K562 (cell line): ENCODE measurements around the gene DVL3. TPM values are rescaled to one million over a fixed set of nuclear protein-coding genes. Genes with fewer than 3 reads are reported as not detected.
A peak's percentile ranks its signal among the peaks of the same experiment; 100 is the strongest.

Experiments used
- BRD4 ChIP-seq: fragments of 200-600 bp; sonication (generic); IDR thresholded peaks from 2 replicates; pipeline ENCODE4 v1.6.1; 2017; ENCODE audit warnings: inconsistent platforms
- CREB1 ChIP-seq, 2 experiments: sonication (generic) in 1 of 2; formaldehyde crosslinking in 1 of 2; IDR thresholded peaks; 2 replicates each; pipeline versions ENCODE4 v1.6.1 to v1.8.0; 2012 to 2022; ENCODE audit warnings: inconsistent platforms in 1 of 2, mild to moderate bottlenecking in 1 of 2, missing genetic modification reagents in 1 of 2, moderate library complexity in 1 of 2
- FOXA3 ChIP-seq, 2 experiments: fragments of 450-650 bp in 1 of 2; sonication (generic) in 1 of 2; formaldehyde crosslinking; IDR thresholded peaks in 1 of 2; conservative IDR thresholded peaks in 1 of 2; 2 replicates each; pipeline versions ENCODE4 v1.4.0 to v1.8.0; 2020 to 2022; ENCODE audit warnings: mild to moderate bottlenecking in 2 of 2, missing genetic modification reagents in 1 of 2
- HIVEP1 ChIP-seq: fragments of 250-450 bp; sonication (Bioruptor Pico); IDR thresholded peaks from 2 replicates; pipeline ENCODE4 v1.4.0; 2020; ENCODE audit warnings: mild to moderate bottlenecking
- HNRNPL ChIP-seq: fragments of 200-400 bp; formaldehyde crosslinking; IDR thresholded peaks from 2 replicates; pipeline ENCODE4 v1.6.1; 2017; ENCODE audit warnings: low read depth, mild to moderate bottlenecking, low read length
- KAT2B ChIP-seq: IDR thresholded peaks from one replicate; pipeline ENCODE4 v1.6.1; 2012; ENCODE audit warnings: low read depth, mild to moderate bottlenecking, control low read depth, inconsistent platforms, low read length, moderate library complexity
- NR1H2 ChIP-seq: sonication (generic); formaldehyde crosslinking; IDR thresholded peaks from 2 replicates; pipeline ENCODE4 v1.4.0; 2020; ENCODE audit warnings: mild to moderate bottlenecking, missing genetic modification reagents
- PHB ChIP-seq: fragments of 250-450 bp; sonication (Bioruptor Pico); IDR thresholded peaks from 2 replicates; pipeline ENCODE4 v1.5.0; 2021
- POLR2A ChIP-seq: fragments of 450-650 bp; conservative IDR thresholded peaks from 2 replicates; pipeline ENCODE4 v1.6.1; 2016
- POLR3G ChIP-seq: IDR thresholded peaks from 2 replicates; pipeline ENCODE4 v1.6.1; 2011; ENCODE audit not compliant: insufficient read length, insufficient replicate concordance; ENCODE audit errors: extremely low read depth
- RAD51 ChIP-seq: fragments of 450-650 bp; IDR thresholded peaks from 2 replicates; pipeline ENCODE4 v1.7.1; 2016; ENCODE audit warnings: low read depth, mild to moderate bottlenecking, borderline replicate concordance
- SIN3A ChIP-seq, 2 experiments: fragments of 150-350 bp in 1 of 2; IDR thresholded peaks; 2 replicates each; pipeline ENCODE4 v1.6.1; 2011 to 2016; ENCODE audit warnings: borderline replicate concordance in 2 of 2, low read depth in 2 of 2, low read length in 2 of 2, mild to moderate bottlenecking in 2 of 2, moderate library complexity in 2 of 2; ENCODE audit not compliant: control insufficient read depth in 1 of 2
- TARDBP ChIP-seq: fragments of 450-650 bp; IDR thresholded peaks from 2 replicates; pipeline ENCODE4 v1.6.1; 2016
- ZC3H4 ChIP-seq: sonication (generic); formaldehyde crosslinking; IDR thresholded peaks from 2 replicates; pipeline ENCODE4 v1.9.0; 2021; ENCODE audit warnings: missing genetic modification reagents, borderline replicate concordance
- ZNF143 ChIP-seq: sonication (generic); formaldehyde crosslinking; IDR thresholded peaks from 2 replicates; pipeline ENCODE4 v1.9.0; 2022; ENCODE audit warnings: mild to moderate bottlenecking, missing genetic modification reagents
- ZNF224 ChIP-seq: sonication (generic); formaldehyde crosslinking; IDR thresholded peaks from 2 replicates; pipeline ENCODE4 v1.8.0; 2022; ENCODE audit warnings: mild to moderate bottlenecking, missing genetic modification reagents
- ZNF263 ChIP-seq: sonication (generic); formaldehyde crosslinking; IDR thresholded peaks from 2 replicates; pipeline ENCODE4 v1.8.0; 2022; ENCODE audit warnings: mild to moderate bottlenecking, missing genetic modification reagents, borderline replicate concordance
- ZNF41 ChIP-seq: fragments of 250-450 bp; sonication (Bioruptor Pico); conservative IDR thresholded peaks from 2 replicates; pipeline ENCODE4 v1.4.0; 2020; ENCODE audit warnings: mild to moderate bottlenecking
- polyA plus RNA-seq, 8 experiments: library from polyadenylated mRNA; depleted of rRNA in 4 of 8; stranded (reverse) in 5 of 8; unstranded in 3 of 8; fragments of >200 nt; fragmentation: Nextera tagmentation in 2 of 8; fragmentation: Illumina TruSeq in 1 of 8; extraction: Ambion mirVana in 2 of 8; extraction: Trizol in 1 of 8; gene quantifications; 2 replicates each; pipeline versions ENCODE4 v1.2.1 to v1.2.3, GENCODE V29; 2011 to 2014; ENCODE audit warnings: inconsistent platforms in 1 of 8, missing spikeins in 1 of 8
- total RNA-seq, 7 experiments: library from RNA; depleted of rRNA in 6 of 7; stranded (reverse); fragments of >200 nt in 6 of 7; fragmentation: Illumina TruSeq in 2 of 7; extraction: Trizol in 2 of 7; gene quantifications; 2 replicates each; pipeline versions ENCODE4 v1.2.1 to v1.2.3, GENCODE V29; 2011 to 2021; ENCODE audit warnings: low replicate concordance in 1 of 7
- TF ChIP-seq, protein P1 (sequence below): fragments of 250-450 bp; sonication (Bioruptor Pico); IDR thresholded peaks from 2 replicates; pipeline ENCODE4 v1.8.0; 2022; ENCODE audit warnings: moderate library complexity, mild to moderate bottlenecking, inconsistent platforms
- TF ChIP-seq, protein P2 (sequence below): IDR thresholded peaks from 3 replicates; pipeline ENCODE4 v1.6.1; 2011; ENCODE audit warnings: borderline replicate concordance, mild to moderate bottlenecking, moderate library complexity; ENCODE audit not compliant: insufficient read length; ENCODE audit errors: extremely low read depth
- TF ChIP-seq, protein P3 (sequence below): fragments of 450-650 bp; formaldehyde crosslinking; IDR thresholded peaks from 2 replicates; pipeline ENCODE4 v1.4.0; 2022; ENCODE audit warnings: mild to moderate bottlenecking, moderate library complexity
- TF ChIP-seq, protein P4 (sequence below): fragments of 450-650 bp; formaldehyde crosslinking; IDR thresholded peaks from 2 replicates; pipeline ENCODE4 v1.4.0; 2022; ENCODE audit warnings: missing genetic modification characterization

DVL3 gene
- total and polyA plus RNA-seq, 9 of the 15 experiments (the other 6 are each of a cell fraction or from before 2014, with no cell fraction given), result 3.1 to 57.9 (median 20.1) TPM

DNA sequence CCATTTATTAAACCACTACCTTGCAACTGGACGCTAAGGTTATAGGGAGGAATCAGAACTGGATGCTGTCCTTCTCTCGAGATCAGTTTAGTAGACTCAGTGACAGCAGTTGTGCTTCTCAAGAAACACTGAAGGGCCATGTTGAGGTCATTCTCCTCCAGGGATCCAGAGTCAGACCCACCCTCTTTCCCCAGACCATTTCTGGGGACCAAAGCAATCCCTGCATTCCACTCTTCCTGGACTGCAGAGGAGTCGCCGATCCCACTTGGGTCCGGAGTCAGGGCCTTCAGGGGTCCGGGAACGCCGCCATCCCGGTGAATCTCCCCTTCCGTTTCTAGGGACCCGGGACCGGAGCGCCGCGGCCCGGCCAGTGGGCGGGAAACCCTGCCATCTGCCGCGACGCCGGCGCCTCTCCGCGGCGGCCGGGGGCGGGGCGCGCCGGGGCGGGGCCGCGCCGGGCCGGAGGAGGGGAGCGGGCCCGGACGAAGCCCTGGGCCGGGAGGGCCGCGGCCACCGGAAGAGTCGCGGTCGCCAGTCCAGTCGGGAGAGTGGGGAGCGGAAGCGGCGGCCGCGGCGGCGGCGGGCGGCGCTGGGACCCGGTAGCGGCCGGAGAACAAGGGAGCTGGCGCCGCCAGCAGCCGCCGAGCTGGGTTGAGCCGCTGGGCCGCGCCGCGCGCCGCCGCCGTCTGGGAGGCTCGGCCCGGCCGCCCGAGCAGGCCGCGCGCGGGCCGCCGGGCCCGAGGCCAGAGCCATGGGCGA lies at the start of gene DVL3 (continued):
- TF ChIP-seq ZNF224 (CRISPR knock-in tag), result no peak
- TF ChIP-seq SIN3A (IDR thresholded peaks at IDR 0.05; ENCODE audit: borderline replicate concordance in 2 of 2, control insufficient read depth in 1 of 2, low read depth in 2 of 2, low read length in 2 of 2), result 0 out of 4 replicates have a peak, but pooled peaks of 1 of the 2 experiments have one; percentile 16
- TF ChIP-seq, protein P1, sequence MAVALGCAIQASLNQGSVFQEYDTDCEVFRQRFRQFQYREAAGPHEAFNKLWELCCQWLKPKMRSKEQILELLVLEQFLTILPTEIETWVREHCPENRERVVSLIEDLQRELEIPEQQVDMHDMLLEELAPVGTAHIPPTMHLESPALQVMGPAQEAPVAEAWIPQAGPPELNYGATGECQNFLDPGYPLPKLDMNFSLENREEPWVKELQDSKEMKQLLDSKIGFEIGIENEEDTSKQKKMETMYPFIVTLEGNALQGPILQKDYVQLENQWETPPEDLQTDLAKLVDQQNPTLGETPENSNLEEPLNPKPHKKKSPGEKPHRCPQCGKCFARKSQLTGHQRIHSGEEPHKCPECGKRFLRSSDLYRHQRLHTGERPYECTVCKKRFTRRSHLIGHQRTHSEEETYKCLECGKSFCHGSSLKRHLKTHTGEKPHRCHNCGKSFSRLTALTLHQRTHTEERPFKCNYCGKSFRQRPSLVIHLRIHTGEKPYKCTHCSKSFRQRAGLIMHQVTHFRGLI, result no peak
- TF ChIP-seq CREB1 (IDR thresholded peaks at IDR 0.05), result no peak
- TF ChIP-seq CREB1 (CRISPR knock-in tag; IDR thresholded peaks at IDR 0.05), result 0 out of 2 replicates have a peak, but pooled peaks have one; percentile 18
- no peak for TF ChIP-seq HIVEP1 (CRISPR knock-in tag)
- no peak for TF ChIP-seq HNRNPL
- no peak for TF ChIP-seq NR1H2 (CRISPR knock-in tag)
- no peak for TF ChIP-seq POLR3G
- TF ChIP-seq KAT2B, result no peak
- TF ChIP-seq POLR2A, result peak; percentile 51; the same call in 1 of the 2 replicates
- no peak for TF ChIP-seq TARDBP
- TF ChIP-seq ZNF143, result no peak
- TF ChIP-seq ZNF41 (CRISPR knock-in tag), result no peak
- TF ChIP-seq, protein P2, sequence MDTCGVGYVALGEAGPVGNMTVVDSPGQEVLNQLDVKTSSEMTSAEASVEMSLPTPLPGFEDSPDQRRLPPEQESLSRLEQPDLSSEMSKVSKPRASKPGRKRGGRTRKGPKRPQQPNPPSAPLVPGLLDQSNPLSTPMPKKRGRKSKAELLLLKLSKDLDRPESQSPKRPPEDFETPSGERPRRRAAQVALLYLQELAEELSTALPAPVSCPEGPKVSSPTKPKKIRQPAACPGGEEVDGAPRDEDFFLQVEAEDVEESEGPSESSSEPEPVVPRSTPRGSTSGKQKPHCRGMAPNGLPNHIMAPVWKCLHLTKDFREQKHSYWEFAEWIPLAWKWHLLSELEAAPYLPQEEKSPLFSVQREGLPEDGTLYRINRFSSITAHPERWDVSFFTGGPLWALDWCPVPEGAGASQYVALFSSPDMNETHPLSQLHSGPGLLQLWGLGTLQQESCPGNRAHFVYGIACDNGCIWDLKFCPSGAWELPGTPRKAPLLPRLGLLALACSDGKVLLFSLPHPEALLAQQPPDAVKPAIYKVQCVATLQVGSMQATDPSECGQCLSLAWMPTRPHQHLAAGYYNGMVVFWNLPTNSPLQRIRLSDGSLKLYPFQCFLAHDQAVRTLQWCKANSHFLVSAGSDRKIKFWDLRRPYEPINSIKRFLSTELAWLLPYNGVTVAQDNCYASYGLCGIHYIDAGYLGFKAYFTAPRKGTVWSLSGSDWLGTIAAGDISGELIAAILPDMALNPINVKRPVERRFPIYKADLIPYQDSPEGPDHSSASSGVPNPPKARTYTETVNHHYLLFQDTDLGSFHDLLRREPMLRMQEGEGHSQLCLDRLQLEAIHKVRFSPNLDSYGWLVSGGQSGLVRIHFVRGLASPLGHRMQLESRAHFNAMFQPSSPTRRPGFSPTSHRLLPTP, result no peak
- no peak for TF ChIP-seq ZNF263 (CRISPR knock-in tag)
- no peak for TF ChIP-seq ZC3H4 (CRISPR knock-in tag)
- no peak for TF ChIP-seq PHB (CRISPR knock-in tag)
- TF ChIP-seq, protein P3, sequence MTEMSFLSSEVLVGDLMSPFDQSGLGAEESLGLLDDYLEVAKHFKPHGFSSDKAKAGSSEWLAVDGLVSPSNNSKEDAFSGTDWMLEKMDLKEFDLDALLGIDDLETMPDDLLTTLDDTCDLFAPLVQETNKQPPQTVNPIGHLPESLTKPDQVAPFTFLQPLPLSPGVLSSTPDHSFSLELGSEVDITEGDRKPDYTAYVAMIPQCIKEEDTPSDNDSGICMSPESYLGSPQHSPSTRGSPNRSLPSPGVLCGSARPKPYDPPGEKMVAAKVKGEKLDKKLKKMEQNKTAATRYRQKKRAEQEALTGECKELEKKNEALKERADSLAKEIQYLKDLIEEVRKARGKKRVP (CRISPR knock-in tag), result no peak
- TF ChIP-seq FOXA3 (CRISPR knock-in tag; conservative IDR thresholded peaks at IDR 0.05 in 1 of 2, IDR thresholded peaks at IDR 0.05 in 1 of 2), result no peak
- TF ChIP-seq BRD4, result no peak
- no peak for TF ChIP-seq RAD51
- TF ChIP-seq, protein P4, sequence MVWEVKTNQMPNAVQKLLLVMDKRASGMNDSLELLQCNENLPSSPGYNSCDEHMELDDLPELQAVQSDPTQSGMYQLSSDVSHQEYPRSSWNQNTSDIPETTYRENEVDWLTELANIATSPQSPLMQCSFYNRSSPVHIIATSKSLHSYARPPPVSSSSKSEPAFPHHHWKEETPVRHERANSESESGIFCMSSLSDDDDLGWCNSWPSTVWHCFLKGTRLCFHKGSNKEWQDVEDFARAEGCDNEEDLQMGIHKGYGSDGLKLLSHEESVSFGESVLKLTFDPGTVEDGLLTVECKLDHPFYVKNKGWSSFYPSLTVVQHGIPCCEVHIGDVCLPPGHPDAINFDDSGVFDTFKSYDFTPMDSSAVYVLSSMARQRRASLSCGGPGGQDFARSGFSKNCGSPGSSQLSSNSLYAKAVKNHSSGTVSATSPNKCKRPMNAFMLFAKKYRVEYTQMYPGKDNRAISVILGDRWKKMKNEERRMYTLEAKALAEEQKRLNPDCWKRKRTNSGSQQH (CRISPR knock-in tag), result no peak
